Hepatocyte (in vitro differentiated cells): ENCODE results near the gene IKZF5. TPM values are rescaled to one million over a fixed set of nuclear protein-coding genes. Genes with fewer than 3 reads are reported as not detected.
A peak's percentile ranks its signal among the peaks of the same experiment; 100 is the strongest.

Experiments used
- DNase-seq: peaks from one replicate; pipeline ENCODE4 v3.0.0-alpha.2; 2016; ENCODE audit warnings: low spot score
- H2AFZ ChIP-seq: fragments of 200-600 bp; sonication (generic); 2 replicates; pipeline ENCODE4 v1.6.0; 2016; ENCODE audit warnings: antibody characterized with exemption, mild to moderate bottlenecking
- H3K27ac ChIP-seq: fragments of 200-600 bp; sonication (generic); 2 replicates; pipeline ENCODE4 v1.5.1; 2016; ENCODE audit warnings: mild to moderate bottlenecking
- H3K27me3 ChIP-seq: fragments of 200-600 bp; sonication (generic); 2 replicates; pipeline ENCODE4 v1.6.1; 2016
- H3K36me3 ChIP-seq: fragments of 200-600 bp; sonication (generic); replicated peaks from 2 replicates; pipeline ENCODE4 v1.5.1; 2016; ENCODE audit warnings: low read depth; ENCODE audit not compliant: insufficient read depth
- H3K4me1 ChIP-seq: fragments of 200-600 bp; sonication (generic); 2 replicates; pipeline ENCODE4 v1.5.1; 2016; ENCODE audit warnings: mild to moderate bottlenecking, moderate library complexity; ENCODE audit not compliant: insufficient read depth
- H3K4me2 ChIP-seq: fragments of 200-600 bp; sonication (generic); 2 replicates; pipeline ENCODE4 v1.6.0; 2016
- H3K4me3 ChIP-seq: fragments of 200-600 bp; sonication (generic); 2 replicates; pipeline ENCODE4 v1.5.1; 2016; ENCODE audit warnings: mild to moderate bottlenecking
- H3K79me2 ChIP-seq: fragments of 200-600 bp; sonication (generic); 2 replicates; pipeline ENCODE4 v1.6.0; 2017; ENCODE audit warnings: mild to moderate bottlenecking
- H3K9me2 ChIP-seq: fragments of 200-600 bp; sonication (generic); replicated peaks from 2 replicates; pipeline ENCODE4 v1.6.0; 2017; ENCODE audit warnings: mild to moderate bottlenecking; ENCODE audit not compliant: insufficient read depth
- H3K9me3 ChIP-seq: fragments of 200-600 bp; sonication (generic); 2 replicates; pipeline ENCODE4 v1.5.1; 2016; ENCODE audit warnings: low read depth, mild to moderate bottlenecking
- H4K20me1 ChIP-seq: fragments of 200-600 bp; sonication (generic); 2 replicates; pipeline ENCODE4 v1.6.0; 2016; ENCODE audit warnings: mild to moderate bottlenecking; ENCODE audit not compliant: insufficient read depth, poor library complexity, severe bottlenecking
- CTCF ChIP-seq: fragments of 200-600 bp; sonication (generic); IDR thresholded peaks from 2 replicates; pipeline ENCODE4 v1.5.1; 2016; ENCODE audit warnings: antibody characterized with exemption, mild to moderate bottlenecking; ENCODE audit not compliant: poor library complexity
- EZH2 ChIP-seq: fragments of 200-600 bp; sonication (generic); IDR thresholded peaks from 2 replicates; pipeline ENCODE4 v1.6.1; 2016; ENCODE audit warnings: antibody characterized with exemption, mild to moderate bottlenecking, borderline replicate concordance
- EZH2phosphoT487 ChIP-seq: fragments of 200-600 bp; sonication (generic); IDR thresholded peaks from one replicate; pipeline ENCODE4 v1.6.1; 2018; ENCODE audit warnings: antibody characterized with exemption, mild to moderate bottlenecking, low read depth, moderate library complexity; ENCODE audit not compliant: unreplicated experiment, severe bottlenecking
- WGBS: methylation state at CpG from one replicate; pipeline ENCODE4 v1.1.6; 2016; ENCODE audit warnings: low lambda C conversion rate; ENCODE audit errors: missing lambda C conversion rate; 5-methylcytosine and 5-hydroxymethylcytosine counted together
- polyA plus RNA-seq: library from polyadenylated mRNA; unstranded; fragments of >200 nt; fragmentation: Nextera tagmentation; extraction: Ambion mirVana; gene quantifications from 2 replicates; pipeline ENCODE4 v1.2.1, GENCODE V29; 2016
- total RNA-seq: library from RNA; depleted of rRNA; stranded (reverse); fragments of >200 nt; gene quantifications from 2 replicates; pipeline ENCODE4 v1.2.3, GENCODE V29; 2014

Gene IKZF5
- total and polyA plus RNA-seq, 2 experiments from 2014 or later, result 7.2 to 8.5 TPM

GRCh38 chr10:123038782-123039631 is 30.4 kb upstream of the IKZF5 start:
- Histone ChIP-seq H3K4me1 (no peaks in the 10 kb centered on the region), H3K36me3 (no peaks in the 10 kb centered on the region), H3K27me3 (no peaks in the 10 kb centered on the region), H3K27ac (no peak overlapping the region), H3K4me2 (no peak overlapping the region), H4K20me1 (no peaks in the 10 kb centered on the region), H3K9me3 (no peaks in the 10 kb centered on the region), H3K79me2 (no peaks in the 10 kb centered on the region), H2AFZ (no peak overlapping the region), H3K9me2 (no peaks in the 10 kb centered on the region), H3K4me3 (no peak overlapping the region)
- TF ChIP-seq EZH2, result no peak
- no peak for TF ChIP-seq CTCF
- TF ChIP-seq EZH2phosphoT487, result no peak
- WGBS, result 81% methylated on average over 18 of the region's 18 CpGs
- no peak for DNase-seq

DNA sequence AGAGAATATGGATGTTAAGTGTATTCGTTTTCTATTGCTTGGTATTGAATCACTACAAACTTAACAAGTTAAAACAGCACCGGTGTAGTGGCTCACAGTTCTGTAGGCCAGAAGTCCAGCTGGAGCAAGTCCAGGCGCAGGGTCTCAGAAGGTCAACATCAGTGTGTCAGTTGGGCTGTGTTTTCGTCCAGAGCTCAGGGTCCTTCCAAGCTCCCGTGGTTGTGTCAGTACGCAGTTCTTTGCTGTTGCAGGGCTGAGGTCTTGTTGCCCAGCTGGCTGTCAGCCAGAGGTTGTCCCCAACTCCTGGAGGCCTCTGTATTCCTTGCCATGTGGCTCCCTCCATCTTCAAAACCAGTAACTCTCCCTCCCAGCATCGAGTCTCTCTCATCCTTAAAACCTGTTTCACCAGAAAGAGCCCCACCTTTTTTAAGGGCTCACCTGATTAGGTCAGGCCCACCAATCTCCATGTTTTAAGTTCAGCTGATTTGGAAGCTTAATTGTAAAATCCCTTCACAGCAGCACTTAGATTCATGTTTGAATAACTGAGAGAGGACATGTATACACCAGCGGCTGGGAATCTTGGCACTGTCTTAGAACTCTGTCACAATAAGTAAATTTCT is 27.0 kb upstream of the IKZF5 start:
- no peaks in the 10 kb centered on the region for H3K36me3 ChIP-seq
- no peaks in the 10 kb centered on the region for H3K9me2 ChIP-seq
- no peaks in the 10 kb centered on the region for H4K20me1 ChIP-seq
- H3K27ac ChIP-seq, result no peak overlapping the region
- no peaks in the 10 kb centered on the region for H3K27me3 ChIP-seq
- H3K4me1 ChIP-seq, result no peaks in the 10 kb centered on the region
- no peaks in the 10 kb centered on the region for H3K79me2 ChIP-seq
- DNase-seq, result no peak
- H3K4me2 ChIP-seq, result no peak overlapping the region
- no peaks in the 10 kb centered on the region for H3K9me3 ChIP-seq
- H2AFZ ChIP-seq, result no peak overlapping the region
- H3K4me3 ChIP-seq, result no peak overlapping the region
- 82% methylated on average over 8 of the region's 8 CpGs for WGBS
- TF ChIP-seq CTCF (no peak), EZH2 (no peak), EZH2phosphoT487 (no peak)

GRCh38 chr10:123034332-123034731 is 25.7 kb upstream of the IKZF5 start:
- no peaks in the 10 kb centered on the region for H3K9me2 ChIP-seq
- no peaks in the 10 kb centered on the region for H3K4me1 ChIP-seq
- no peak overlapping the region for H2AFZ ChIP-seq
- H3K27me3 ChIP-seq, result no peaks in the 10 kb centered on the region
- H3K36me3 ChIP-seq, result no peaks in the 10 kb centered on the region
- H4K20me1 ChIP-seq, result no peaks in the 10 kb centered on the region
- no peaks in the 10 kb centered on the region for H3K9me3 ChIP-seq
- no peak overlapping the region for H3K4me2 ChIP-seq
- H3K79me2 ChIP-seq, result no peaks in the 10 kb centered on the region
- peak; percentile 11 for DNase-seq
- no peak overlapping the region for H3K27ac ChIP-seq
- no peak for TF ChIP-seq CTCF
- TF ChIP-seq EZH2phosphoT487, result no peak
- TF ChIP-seq EZH2, result no peak
- H3K4me3 ChIP-seq, result no peak overlapping the region
